GM10248 (cell line): ENCODE data around the gene FYB2.

Experiments
- CTCF ChIA-PET: fragments of 300-600 bp; sonication (Branson Sonifier 250); formaldehyde crosslinking; extraction: SDS; loops from one replicate; lab custom pipeline; 2021; ENCODE audit warnings: antibody characterized with exemption; lab: Yijun Ruan, JAX
- POLR2A ChIA-PET: fragments of 350-650 bp; sonication (Branson Sonifier 250); formaldehyde crosslinking; extraction: SDS; loops from one replicate; lab custom pipeline; 2020; ENCODE audit warnings: antibody characterized with exemption; lab: Yijun Ruan, JAX
- DNase-seq: peaks from one replicate; pipeline ENCODE4 v3.0.0; 2012; ENCODE audit errors: extremely low spot score
- CTCF ChIP-seq: IDR thresholded peaks from 2 replicates; pipeline ENCODE4 v1.5.1; 2012; ENCODE audit warnings: mild to moderate bottlenecking, low read depth; ENCODE audit errors: extremely low read depth, missing control alignments, control extremely low read depth

The FYB2 gene

GRCh38 chr1:56688522-56689026 is 130.6 kb downstream of the FYB2 start:
- peak; percentile 16 for DNase-seq
- POLR2A ChIA-PET: no interaction called here
- no peak for TF ChIP-seq CTCF
- CTCF ChIA-PET: interaction anchor here (0.7 to 1.2 kb wide), 3 partner anchors 9 to 143 kb away, joined by 3 to 4 read pairs (median 4); no protein-coding TSS in a partner anchor

GRCh38 chr1:56686169-56686568 is 133.0 kb downstream of the FYB2 start:
- POLR2A ChIA-PET: no interaction called here
- no peak for DNase-seq
- no peak for TF ChIP-seq CTCF
- CTCF ChIA-PET: no interaction called here

- ChIA-PET POLR2A (no interaction called here), CTCF (no interaction called here)
- no peak for DNase-seq
- TF ChIP-seq CTCF: no peak
Measured at GRCh38 chr1:56683569-56683968, 135.6 kb downstream of the FYB2 start.

- ChIA-PET POLR2A (no interaction called here), CTCF (interaction anchor here (1.4 to 1.5 kb wide), 2 partner anchors 14 to 33 kb away, joined by 3 to 4 read pairs; no protein-coding TSS in a partner anchor)
- no peak for DNase-seq
- TF ChIP-seq CTCF: no peak
Measured at GRCh38 chr1:56676571-56677035, 142.6 kb downstream of the FYB2 start.

- DNase-seq: no peak
- POLR2A ChIA-PET: no interaction called here
- CTCF ChIA-PET: no interaction called here
- TF ChIP-seq CTCF: no peak
Measured at GRCh38 chr1:56675763-56676162, 143.4 kb downstream of the FYB2 start.

- TF ChIP-seq CTCF: no peak
- CTCF ChIA-PET: no interaction called here
- POLR2A ChIA-PET: no interaction called here
- DNase-seq: no peak
Measured at GRCh38 chr1:56672579-56672978, 146.6 kb downstream of the FYB2 start.
